Measurements from ENCODE around the gene ATF4.
"Not testable (repeated sequence)": the region's sequence is repeated elsewhere in the genome, so short reads cannot be mapped to it uniquely, and the experiment has no call there.

ATF4 gene

DNA sequence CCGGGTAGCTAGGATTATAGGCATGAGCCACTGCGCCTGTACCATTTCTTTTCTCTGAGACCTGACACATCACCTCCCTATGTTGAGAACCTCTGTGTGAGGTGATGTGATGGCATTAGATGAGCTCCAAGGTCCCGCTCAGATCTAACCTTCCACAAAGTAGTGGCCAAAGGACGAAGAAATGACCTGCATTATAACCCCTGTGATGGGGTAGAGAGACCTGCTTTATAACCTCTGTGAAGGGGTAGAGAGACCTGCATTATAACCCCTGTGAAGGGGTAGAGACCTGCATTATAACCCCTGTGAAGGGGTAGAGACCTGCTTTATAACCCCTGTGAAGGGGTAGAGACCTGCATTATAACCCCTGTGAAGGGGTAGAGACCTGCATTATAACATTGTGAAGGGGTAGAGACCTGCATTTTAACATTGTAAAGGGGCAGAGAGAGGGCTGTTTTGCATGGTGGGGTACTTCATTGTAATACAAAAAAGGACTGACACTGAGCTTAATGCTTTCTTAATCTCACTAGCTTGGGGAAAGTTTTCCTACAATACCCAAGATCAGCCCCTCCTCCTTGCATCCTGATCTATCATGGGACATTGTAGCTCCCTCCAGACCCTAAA lies 9.7 kb upstream of the ATF4 start:
- no peak for DNase-seq (ENCODE audit: low read depth in 2 of 2)

DNA sequence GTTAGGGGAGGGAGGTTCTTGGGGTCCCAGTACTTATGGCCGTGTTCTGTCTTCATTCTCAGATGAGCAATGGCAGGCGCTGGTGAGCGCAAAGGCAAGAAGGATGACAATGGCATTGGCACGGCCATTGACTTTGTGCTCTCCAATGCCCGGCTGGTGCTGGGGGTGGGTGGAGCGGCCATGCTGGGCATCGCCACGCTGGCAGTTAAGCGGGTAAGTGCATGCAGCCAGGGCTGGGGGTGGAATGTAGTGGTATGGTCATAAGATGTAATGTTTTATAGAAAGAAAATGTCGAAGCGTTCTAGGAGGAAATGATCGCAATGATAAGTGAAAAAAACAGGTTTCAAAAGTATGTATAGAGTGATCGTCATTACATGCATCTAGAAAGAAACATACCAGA lies 9.1 kb upstream of the ATF4 start:
- no peak for DNase-seq (ENCODE audit: low read depth in 2 of 2)

DNA sequence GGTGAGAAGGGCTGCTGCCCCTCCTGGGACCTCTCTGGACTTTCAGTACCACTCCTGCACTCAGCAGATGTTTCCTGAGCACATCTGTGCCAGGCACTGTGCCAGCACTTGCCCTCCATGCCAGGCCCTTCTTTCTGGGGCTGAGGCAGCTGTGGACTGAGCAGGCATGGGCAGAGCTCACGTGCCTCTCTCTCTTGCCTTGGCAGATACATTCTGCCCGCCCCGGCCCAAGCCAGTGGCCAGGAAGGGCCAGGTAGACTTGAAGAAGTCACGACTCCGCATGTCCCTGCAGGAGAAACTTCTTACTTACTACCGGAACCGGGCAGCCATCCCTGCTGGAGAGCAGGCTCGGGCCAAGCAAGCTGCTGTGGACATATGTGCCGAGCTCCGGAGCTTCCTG lies 8.3 kb upstream of the ATF4 start:
- no peak for DNase-seq (ENCODE audit: low read depth in 2 of 2)

DNA sequence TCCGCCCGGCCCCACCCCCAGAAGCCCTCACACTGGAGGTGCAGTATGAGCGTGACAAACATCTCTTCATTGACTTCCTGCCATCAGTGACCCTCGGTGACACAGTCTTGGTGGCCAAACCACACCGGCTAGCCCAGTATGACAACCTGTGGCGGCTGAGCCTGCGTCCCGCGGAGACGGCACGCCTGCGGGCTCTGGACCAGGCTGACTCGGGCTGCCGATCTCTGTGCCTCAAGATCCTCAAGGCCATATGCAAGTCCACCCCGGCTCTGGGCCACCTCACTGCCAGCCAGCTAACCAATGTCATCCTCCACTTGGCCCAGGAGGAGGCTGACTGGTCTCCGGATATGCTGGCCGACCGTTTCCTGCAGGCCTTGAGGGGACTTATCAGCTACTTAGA lies 6.6 kb upstream of the ATF4 start:
- DNase-seq (ENCODE audit: low read depth in 2 of 2) = no peak

DNA sequence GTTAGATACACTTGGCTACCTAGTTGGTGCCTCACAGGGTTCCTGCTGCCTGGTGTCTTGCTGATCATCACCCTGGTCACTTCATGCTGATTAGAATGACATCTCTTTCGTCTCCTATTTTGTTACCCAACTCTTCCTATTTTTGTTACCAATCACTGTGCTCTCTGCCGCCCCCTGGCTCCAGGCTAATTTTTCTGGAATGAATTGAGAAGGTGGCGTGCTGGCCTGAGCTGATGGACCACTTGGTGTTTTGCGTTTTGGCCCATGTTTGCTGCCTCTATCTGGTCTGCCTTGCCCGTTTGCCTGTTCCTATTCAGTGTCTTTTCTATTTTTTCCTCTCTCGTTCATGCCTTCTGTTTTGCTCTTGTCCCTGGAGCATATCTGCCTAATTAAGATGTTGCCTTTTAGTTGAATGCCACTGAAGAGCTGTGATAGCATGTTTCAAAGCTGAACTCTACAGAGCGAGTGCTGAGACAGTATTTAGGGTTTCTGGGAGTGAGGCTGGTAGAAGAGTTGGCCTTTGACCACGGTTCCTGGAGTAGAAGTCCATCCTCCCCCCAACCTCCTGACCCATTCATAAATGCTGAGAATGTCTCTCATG lies 5.9 kb upstream of the ATF4 start:
- peak in 1 of 2 donors; percentile 48 for DNase-seq (ENCODE audit: low read depth in 2 of 2)

DNA sequence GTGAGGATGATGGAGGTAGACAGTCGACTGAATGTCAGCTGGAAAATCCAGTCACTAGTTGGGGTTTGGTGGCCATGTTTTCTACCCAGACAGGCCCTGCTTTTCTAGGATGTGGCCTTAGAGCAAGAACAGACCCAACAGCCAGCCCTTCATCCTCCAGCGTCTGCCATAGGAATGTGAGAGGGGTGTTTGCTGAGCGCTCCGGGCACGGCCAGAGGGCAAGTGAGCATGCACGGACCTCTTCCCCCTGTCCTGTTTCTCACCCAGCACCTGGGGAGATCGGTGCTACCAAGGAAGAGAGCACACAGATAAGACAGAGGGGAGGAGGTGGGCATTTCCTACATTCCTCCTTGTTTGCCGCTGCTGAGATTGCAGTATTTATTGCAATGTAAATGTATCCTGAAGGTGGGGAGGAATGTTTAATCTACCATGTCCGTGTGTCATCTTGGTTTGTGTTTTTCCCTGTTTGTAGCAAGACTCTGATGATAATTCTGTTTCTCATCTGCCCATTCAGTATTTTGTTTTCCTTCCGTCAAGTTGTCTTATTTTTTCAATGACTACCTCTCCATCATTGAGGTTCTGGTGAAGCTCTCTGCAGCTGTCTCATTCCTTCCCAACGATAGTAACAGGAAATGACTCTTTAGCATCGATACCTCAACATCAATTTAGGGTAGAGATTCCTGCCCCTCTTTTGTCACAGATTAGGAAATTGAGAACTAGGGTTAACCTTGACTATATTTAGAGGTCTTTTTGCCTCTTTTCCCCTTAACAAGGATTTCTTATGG lies 4.9 kb upstream of the ATF4 start:
- DNase-seq (ENCODE audit: low read depth in 2 of 2) = no peak

DNA sequence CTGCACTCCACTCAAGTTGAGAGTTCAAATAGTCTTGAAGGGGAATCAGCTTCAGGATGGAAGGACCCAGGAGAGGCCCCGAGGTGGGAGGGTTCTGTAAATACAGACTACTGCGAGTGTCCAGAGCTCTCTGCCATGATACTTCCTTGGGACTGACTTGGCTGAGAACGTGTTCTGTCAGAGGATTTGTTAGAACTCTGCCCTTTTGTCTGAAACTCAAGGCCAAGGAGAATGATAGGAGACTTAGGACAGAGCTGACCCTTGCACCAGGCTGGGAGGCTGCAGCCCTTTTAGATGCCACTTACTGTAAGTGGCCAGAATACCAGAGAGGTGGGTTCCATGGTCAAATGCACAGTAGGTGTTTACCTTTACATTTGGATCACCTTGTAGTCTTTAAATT lies 2.9 kb upstream of the ATF4 start:
- DNase-seq (ENCODE audit: low read depth in 2 of 2) = no peak

DNA sequence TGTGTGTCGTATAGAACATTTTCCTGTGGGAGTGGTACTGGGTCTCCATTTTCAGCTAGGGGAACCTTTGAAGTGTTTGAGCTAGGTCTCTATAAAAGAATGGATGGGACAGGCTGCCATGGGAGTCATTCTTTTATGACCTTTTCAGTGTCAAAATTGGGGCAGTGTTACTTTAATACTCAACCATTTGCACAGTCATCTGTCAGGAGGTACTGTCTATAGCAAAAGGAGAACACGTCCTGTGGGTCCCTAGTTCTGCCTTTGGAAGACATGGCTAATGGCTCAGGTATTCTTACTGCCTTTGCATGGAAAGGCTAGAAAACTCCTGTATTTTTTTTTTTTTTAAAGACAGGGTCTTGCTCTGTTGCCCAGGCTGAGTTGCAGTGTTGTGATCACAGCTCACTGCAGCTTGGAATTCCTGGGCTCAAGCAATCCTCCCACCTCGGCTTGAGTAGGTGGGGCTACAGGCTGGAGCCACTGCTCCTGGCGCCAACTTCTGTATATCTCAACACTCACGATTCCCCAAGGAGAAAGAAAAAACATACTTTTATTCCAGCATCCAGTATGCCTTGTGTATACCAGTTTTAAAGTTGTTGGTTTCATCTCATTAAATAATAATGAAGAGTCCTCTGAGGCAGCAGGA lies 2.1 kb upstream of the ATF4 start:
- no peak for DNase-seq (ENCODE audit: low read depth in 2 of 2)

DNA sequence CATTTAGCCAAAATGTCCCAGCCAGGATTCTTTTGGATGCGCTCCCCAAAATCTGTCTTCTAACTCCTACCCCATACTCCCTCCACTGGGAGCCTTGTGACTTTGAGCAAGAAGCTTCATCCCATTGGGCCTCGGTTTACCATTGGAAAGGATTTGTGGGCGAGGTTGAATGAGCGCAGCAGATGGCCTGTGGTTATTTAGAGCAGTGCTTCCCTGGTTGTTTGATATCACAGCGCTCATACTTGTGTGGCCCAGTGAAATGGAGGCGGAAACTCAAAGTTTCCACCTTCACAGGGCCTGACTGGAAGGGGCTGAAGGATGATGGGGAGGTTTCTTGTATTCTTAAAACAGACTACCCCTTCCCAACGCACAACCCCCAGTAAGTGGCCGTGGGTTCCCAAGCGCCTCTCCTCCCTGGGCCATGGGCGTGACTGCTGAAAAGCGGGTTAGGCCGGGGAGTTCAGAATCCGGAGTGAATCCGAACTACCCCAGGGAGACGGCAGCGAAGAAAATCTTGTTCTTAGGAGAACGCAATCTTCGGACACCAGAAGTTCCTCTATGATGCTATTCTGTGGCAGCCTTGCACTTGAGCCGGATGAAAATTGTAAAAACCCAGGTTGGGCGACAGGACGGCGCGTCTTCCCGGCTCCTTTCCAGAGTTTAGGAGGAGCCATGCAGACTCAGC lies 1.2 kb upstream of the ATF4 start:
- DNase-seq (ENCODE audit: low read depth in 2 of 2) = no peak

DNA sequence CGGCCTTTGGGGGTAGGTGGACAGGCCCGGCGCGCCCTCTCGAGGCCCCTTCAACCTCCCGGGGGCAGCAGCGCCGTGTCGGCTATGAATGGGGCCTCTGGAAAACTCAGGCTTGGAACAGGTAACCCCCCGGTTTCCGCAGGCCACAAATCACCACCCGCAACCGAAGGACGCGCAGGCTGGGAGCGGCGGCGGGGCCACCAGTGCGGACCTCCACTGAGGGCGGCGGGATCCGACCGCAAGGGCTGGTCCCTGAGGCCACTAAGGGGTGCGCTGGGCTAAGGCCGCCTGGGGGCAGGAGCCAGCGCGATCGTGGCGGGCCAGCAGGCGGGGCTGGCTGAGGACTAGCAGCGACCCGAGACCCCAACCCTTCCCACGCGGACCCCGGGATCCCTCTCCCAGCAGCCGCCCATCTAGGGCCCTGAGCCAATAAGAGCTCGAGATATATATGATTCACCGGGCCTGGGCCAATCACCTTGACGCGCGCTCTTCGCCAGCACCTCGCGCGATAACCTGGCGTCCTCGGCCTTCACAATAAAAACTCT lies 609 bp upstream of the ATF4 start:
- peak in 1 of 2 donors; percentile 87 for DNase-seq (ENCODE audit: low read depth in 2 of 2)

DNA sequence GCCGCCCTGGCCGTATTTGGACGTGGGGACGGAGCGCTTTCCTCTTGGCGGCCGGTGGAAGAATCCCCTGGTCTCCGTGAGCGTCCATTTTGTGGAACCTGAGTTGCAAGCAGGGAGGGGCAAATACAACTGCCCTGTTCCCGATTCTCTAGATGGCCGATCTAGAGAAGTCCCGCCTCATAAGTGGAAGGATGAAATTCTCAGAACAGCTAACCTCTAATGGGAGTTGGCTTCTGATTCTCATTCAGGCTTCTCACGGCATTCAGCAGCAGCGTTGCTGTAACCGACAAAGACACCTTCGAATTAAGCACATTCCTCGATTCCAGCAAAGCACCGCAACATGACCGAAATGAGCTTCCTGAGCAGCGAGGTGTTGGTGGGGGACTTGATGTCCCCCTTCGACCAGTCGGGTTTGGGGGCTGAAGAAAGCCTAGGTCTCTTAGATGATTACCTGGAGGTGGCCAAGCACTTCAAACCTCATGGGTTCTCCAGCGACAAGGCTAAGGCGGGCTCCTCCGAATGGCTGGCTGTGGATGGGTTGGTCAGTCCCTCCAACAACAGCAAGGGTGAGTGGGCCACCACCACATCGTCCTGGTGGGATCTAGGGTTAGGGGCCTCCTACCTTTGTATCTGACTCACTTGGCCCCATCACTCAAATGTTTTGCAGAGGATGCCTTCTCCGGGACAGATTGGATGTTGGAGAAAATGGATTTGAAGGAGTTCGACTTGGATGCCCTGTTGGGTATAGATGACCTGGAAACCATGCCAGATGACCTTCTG lies 934 bp downstream of the ATF4 start:
- not testable (repeated sequence) for DNase-seq (ENCODE audit: low read depth in 2 of 2)

DNA sequence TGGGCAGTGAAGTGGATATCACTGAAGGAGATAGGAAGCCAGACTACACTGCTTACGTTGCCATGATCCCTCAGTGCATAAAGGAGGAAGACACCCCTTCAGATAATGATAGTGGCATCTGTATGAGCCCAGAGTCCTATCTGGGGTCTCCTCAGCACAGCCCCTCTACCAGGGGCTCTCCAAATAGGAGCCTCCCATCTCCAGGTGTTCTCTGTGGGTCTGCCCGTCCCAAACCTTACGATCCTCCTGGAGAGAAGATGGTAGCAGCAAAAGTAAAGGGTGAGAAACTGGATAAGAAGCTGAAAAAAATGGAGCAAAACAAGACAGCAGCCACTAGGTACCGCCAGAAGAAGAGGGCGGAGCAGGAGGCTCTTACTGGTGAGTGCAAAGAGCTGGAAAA lies 1.7 kb downstream of the ATF4 start:
- DNase-seq (ENCODE audit: low read depth in 2 of 2) = not testable (repeated sequence)

DNA sequence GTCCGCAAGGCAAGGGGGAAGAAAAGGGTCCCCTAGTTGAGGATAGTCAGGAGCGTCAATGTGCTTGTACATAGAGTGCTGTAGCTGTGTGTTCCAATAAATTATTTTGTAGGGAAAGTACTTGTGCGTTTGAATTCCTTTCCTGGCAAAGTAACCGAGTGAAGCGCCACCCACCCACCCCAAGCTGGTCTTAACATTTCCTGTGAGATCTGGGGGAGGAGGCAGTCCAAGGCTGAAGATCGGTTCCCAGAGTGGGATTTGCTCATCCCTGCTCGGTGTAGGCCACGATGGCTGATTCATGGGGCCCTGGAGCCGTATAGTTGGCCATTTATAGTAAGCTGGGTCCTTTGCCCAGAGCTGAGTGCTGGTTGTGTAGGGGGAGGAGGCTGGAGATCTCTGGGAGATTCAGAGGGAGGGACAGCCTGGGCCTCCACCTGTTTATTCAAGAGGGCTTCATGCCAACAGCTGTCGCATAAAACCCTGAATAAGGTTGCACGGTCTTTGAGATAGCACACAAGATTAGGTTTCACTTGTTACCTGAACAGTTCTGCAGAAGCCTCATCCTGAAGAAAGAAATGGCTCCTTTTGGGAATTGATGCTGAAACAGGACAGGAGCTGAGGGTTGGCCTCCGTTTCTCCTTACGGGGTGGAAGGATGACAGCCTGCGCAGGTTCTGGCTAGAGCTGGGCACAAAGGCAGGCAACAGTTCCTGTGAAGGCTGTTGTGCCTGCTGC lies 2.4 kb downstream of the ATF4 start:
- DNase-seq (ENCODE audit: low read depth in 2 of 2) = no peak

DNA sequence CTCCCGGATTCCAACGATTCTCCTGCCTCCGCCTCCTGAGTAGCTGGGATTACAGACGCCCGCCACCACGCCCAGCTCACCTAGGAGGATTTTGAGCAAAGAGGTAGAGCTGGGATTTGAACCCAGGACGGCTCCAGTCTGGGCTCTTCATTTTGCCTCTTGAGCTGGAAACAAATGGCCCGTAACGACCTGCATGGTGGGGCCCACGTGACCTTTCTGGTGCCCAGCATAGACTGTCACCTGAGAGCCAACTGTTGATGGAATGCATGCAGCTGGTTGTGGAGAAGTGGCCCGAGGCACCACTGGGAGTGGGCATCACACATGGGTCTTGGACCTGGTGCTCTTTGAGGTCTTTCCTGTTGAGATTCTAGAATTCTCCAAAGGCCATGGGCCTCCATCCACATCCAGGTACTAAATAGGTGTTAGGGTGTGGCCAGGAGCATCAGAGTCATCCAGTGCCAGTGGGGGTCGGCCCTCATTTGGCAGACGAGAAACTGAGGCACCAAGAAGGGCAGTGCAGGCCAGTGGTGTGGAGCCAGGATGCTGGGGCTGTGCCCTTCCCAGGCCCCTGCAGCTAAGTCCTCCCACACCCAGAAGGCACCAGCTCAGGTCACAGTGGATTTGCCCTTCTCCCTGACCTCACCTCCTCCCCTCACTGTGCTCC lies 3.9 kb downstream of the ATF4 start:
- no peak for DNase-seq (ENCODE audit: low read depth in 2 of 2)

DNA sequence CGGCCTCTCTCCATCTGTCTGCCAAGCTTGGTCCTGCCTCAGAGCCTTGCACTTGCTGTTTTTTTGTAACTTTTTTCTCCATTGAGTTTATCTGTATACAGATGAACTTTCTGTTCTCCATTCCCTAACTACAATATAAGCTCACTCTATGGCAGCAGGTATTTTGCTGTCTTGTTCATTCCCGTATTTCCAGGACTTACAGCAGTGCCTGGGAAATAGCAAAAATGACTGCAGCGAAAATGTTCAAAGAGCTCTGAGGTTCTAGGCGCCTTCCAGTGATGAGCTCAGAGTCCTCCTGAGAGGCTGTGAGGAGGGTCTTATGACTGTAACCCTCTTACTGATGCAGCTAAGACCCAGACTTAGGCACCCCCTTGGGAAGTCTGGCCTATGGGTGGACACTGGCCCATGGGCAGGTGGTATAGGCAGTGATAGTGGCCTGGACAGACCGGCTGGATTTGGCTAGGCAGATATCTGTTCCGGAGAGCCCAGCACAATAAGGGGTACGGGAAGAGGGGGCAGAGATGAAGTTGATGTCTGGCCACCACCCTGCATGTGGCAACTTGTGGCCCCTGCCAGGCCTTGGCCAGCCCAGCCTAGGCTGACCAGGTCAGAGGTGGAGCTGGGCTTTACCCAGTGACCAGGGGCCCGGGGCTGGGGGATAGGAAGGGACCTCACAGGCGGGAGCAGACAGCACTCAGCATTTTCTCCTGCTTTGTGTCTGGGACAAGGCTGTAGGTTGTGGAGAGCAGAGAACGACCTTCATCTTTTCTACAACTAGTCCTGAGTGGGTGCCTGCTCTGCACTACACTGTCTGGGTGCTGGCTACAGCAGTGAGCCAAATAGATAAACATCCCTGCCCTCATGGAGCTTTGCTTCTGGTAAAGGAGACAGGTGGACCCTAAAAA lies 4.6 kb downstream of the ATF4 start:
- no peak for DNase-seq (ENCODE audit: low read depth in 2 of 2)

DNA sequence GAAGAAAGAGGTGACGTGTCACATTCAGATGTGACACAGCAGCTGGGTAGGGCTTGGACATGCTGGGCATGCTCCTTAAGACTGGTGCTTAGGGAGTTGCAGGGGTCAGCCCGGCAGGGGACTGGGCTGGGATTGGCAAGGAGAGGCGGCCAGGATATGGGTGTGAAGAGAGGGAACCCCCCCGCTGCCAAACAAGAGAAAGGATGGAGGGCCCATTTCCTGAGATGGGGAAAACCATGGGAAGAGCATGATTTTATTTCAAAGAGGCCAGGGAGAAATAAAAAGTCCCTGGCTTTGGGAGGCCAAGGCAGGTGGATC lies 5.3 kb downstream of the ATF4 start:
- no peak for DNase-seq (ENCODE audit: low read depth in 2 of 2)

DNA sequence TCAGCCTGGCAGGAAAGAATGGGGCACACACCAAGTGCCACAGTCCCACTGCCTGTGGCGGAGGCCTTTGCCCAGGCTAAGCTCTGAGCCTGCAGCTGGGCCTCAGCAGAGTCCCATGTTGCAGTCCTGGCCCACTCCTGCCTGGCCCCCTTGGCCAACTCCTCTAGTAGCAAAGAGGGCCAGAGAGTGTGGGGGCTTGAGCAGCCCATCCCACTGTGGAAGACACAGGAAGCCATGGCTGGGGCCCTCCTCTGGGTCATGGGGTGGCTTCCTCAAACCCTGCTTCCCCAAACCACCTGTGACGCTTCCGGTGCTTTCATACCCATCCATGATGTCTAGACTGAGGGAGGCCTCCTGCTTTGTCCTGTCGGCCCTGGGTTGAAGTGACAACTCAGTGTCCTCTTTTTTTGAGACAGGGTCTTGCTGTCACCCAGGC lies 6.4 kb downstream of the ATF4 start:
- no peak for DNase-seq (ENCODE audit: low read depth in 2 of 2)

DNA sequence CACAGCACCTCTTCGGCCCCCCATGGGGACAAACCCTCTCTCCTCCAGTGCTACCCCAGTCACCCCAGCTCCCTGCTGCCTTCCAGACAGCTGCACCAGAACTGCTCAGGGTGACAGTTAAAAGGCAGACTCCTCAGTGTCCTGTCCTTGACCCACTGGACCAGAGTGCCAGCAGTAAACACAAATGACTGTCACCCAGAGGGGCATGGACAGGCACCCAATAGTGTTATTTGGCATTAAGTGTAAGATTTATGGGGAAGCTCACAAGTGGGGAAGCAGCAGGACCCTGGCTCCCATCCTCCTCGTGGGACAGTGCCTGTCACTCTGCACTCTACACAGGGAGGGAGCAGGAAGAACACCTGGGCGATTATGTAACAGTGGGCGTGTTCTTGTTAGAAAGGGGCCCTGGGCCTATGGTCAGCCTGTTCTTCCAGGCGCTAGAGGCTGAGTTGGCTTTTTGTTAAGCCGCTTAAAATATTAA lies 7.2 kb downstream of the ATF4 start:
- no peak for DNase-seq (ENCODE audit: low read depth in 2 of 2)

Measured in stimulated activated CD4-positive, alpha-beta T cell treated with anti-CD3 and anti-CD28 coated beads, Interleukin-1b, Interleukin-23, amount 100 ng/mL, for 1 hour (primary cell).